ENCODE results near the gene MGA.

DNA sequence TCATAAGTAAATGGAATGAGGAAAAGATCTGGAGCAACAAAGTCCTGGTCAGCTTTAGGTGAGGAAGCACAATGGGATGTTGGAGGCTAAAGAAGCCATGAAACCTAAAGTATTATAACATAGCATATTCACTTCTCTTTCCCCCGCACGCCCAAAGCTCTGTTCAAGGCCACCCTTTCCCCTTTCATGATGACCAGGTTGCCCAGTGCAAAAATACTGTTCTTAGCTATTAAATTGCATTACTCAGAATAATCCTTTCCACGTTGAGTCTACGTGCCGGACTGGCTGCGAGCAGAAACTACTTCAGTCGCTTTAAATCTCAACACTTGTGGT lies 113.5 kb downstream of the MGA start:
- TF ChIP-seq, protein P1, sequence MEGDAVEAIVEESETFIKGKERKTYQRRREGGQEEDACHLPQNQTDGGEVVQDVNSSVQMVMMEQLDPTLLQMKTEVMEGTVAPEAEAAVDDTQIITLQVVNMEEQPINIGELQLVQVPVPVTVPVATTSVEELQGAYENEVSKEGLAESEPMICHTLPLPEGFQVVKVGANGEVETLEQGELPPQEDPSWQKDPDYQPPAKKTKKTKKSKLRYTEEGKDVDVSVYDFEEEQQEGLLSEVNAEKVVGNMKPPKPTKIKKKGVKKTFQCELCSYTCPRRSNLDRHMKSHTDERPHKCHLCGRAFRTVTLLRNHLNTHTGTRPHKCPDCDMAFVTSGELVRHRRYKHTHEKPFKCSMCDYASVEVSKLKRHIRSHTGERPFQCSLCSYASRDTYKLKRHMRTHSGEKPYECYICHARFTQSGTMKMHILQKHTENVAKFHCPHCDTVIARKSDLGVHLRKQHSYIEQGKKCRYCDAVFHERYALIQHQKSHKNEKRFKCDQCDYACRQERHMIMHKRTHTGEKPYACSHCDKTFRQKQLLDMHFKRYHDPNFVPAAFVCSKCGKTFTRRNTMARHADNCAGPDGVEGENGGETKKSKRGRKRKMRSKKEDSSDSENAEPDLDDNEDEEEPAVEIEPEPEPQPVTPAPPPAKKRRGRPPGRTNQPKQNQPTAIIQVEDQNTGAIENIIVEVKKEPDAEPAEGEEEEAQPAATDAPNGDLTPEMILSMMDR (IDR thresholded peaks at IDR 0.05), result no peak
- TF ChIP-seq POLR2A (IDR thresholded peaks at IDR 0.05) (no peak), EP300 (IDR thresholded peaks at IDR 0.05) (no peak)

Data from tibial nerve (tissue), 4 donors.